Mesendoderm (in vitro differentiated cells): ENCODE results near the gene FMNL2.
A peak's percentile ranks its signal among the peaks of the same experiment; 100 is the strongest.

Experiments used
- DNase-seq: peaks from one replicate; pipeline ENCODE4 v3.0.0; 2013
- H2AK5ac ChIP-seq: 2 replicates; pipeline ENCODE4 v1.6.1; 2013; ENCODE audit warnings: low read length, inconsistent platforms
- H2BK120ac ChIP-seq: 2 replicates; pipeline ENCODE4 v1.6.1; 2013; ENCODE audit warnings: low read depth, mild to moderate bottlenecking, low read length, moderate library complexity, mixed read lengths
- H2BK15ac ChIP-seq: replicated peaks from 2 replicates; pipeline ENCODE4 v1.6.1; 2013; ENCODE audit warnings: low read depth, mild to moderate bottlenecking, moderate library complexity
- H2BK5ac ChIP-seq: 2 replicates; pipeline ENCODE4 v1.6.1; 2013; ENCODE audit warnings: low read length, inconsistent platforms
- H3K18ac ChIP-seq: 2 replicates; pipeline ENCODE4 v1.6.1; 2013; ENCODE audit warnings: mild to moderate bottlenecking, low read length, mixed read lengths
- H3K23ac ChIP-seq: one replicate; pipeline ENCODE4 v1.6.1; 2013; ENCODE audit warnings: low read length
- H3K27ac ChIP-seq: 2 replicates; pipeline ENCODE4 v1.5.1; 2013; ENCODE audit warnings: low read depth, mild to moderate bottlenecking, inconsistent platforms, low read length, moderate library complexity
- H3K27me3 ChIP-seq: 2 replicates; pipeline ENCODE4 v1.6.1; 2013; ENCODE audit warnings: low read length, control low read depth, mild to moderate bottlenecking, inconsistent platforms; ENCODE audit not compliant: insufficient read depth, poor library complexity
- H3K36me3 ChIP-seq: 2 replicates; pipeline ENCODE4 v1.6.1; 2013; ENCODE audit warnings: low read length, inconsistent platforms; ENCODE audit not compliant: control insufficient read depth, insufficient read depth
- H3K4ac ChIP-seq: one replicate; pipeline ENCODE4 v1.6.1; 2013; ENCODE audit warnings: low read depth, mild to moderate bottlenecking, low read length, moderate library complexity
- H3K4me1 ChIP-seq: 2 replicates; pipeline ENCODE4 v1.6.1; 2013; ENCODE audit warnings: low read depth, low read length, inconsistent platforms; ENCODE audit not compliant: control insufficient read depth
- H3K4me2 ChIP-seq: 2 replicates; pipeline ENCODE4 v1.6.1; 2013; ENCODE audit warnings: low read length
- H3K4me3 ChIP-seq: 2 replicates; pipeline ENCODE4 v1.5.1; 2013; ENCODE audit warnings: mild to moderate bottlenecking, low read length
- H3K56ac ChIP-seq: one replicate; pipeline ENCODE4 v1.6.1; 2013; ENCODE audit warnings: low read length
- H3K79me1 ChIP-seq: 2 replicates; pipeline ENCODE4 v1.6.1; 2013; ENCODE audit warnings: low read length, inconsistent platforms
- H3K79me2 ChIP-seq: 2 replicates; pipeline ENCODE4 v1.6.1; 2013; ENCODE audit warnings: mild to moderate bottlenecking, low read length; ENCODE audit not compliant: control insufficient read depth, insufficient read depth
- H3K9ac ChIP-seq: 2 replicates; pipeline ENCODE4 v1.6.1; 2013; ENCODE audit warnings: low read length, inconsistent platforms
- H4K5ac ChIP-seq: one replicate; pipeline ENCODE4 v1.6.1; 2013; ENCODE audit warnings: low read length
- H4K8ac ChIP-seq: one replicate; pipeline ENCODE4 v1.6.1; 2013; ENCODE audit warnings: low read depth, mild to moderate bottlenecking, control low read depth, low read length, moderate library complexity
- WGBS: extraction: QIAGEN DNeasy Blood & Tissue Kit; methylation state at CpG from one replicate; pipeline ENCODE4 v1.1.7; 2013; ENCODE audit warnings: low lambda C conversion rate, missing lambda C conversion rate; ENCODE audit not compliant: insufficient coverage; ENCODE audit errors: extremely low coverage; 5-methylcytosine and 5-hydroxymethylcytosine counted together

Gene FMNL2

GRCh38 chr2:152445375-152445774, 110.4 kb downstream of the FMNL2 start:
- Histone ChIP-seq H3K27me3 (no peaks in the 10 kb centered on the region), H3K4ac (no peak overlapping the region), H4K8ac (no peak overlapping the region), H3K56ac (no peak overlapping the region), H3K4me2 (no peak overlapping the region), H4K5ac (no peak overlapping the region), H3K79me1 (peaks cover 27% of the 10 kb centered on the region), H3K9ac (no peak overlapping the region), H3K36me3 (no peaks in the 10 kb centered on the region), H2AK5ac (no peak overlapping the region), H3K27ac (no peak overlapping the region), H3K4me1 (peaks cover 12% of the 10 kb centered on the region), H3K18ac (no peak overlapping the region), H3K23ac (no peak overlapping the region), H3K4me3 (no peak overlapping the region), H3K79me2 (peaks cover 22% of the 10 kb centered on the region), H2BK120ac (no peak overlapping the region), H2BK15ac (no peak overlapping the region), H2BK5ac (no peak overlapping the region)
- no peak for DNase-seq
- no CpG with 5 or more reads among the region's 2 CpGs for WGBS

DNA sequence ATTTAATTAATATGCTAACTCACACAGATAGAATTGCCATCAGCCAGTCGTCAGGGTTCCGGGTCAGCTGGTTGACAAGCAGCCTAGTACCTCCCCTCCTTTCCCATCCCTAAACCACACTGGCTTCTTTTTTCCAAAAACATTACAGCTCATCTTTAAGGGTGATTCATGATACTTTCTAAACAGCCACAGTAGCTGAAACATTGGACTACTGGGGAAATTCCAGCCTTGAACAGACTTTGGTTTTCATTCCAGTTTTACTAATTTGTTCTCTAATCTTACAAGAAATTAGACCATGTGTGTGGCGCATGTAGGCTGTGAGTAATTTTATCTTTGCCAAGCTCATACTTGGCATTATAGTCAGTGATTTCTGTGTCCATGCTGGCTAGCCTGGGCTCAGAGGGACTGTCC, 110.8 kb downstream of the FMNL2 start:
- Histone ChIP-seq H2AK5ac (no peak overlapping the region), H2BK15ac (no peak overlapping the region), H4K5ac (no peak overlapping the region), H3K23ac (no peak overlapping the region), H3K4me3 (no peak overlapping the region), H3K4ac (no peak overlapping the region), H3K4me1 (peaks cover 14% of the 10 kb centered on the region), H2BK5ac (no peak overlapping the region), H3K79me1 (peaks cover 29% of the 10 kb centered on the region), H3K79me2 (peaks cover 24% of the 10 kb centered on the region), H3K27ac (no peak overlapping the region), H3K4me2 (no peak overlapping the region), H4K8ac (no peak overlapping the region), H3K9ac (no peak overlapping the region), H2BK120ac (no peak overlapping the region), H3K36me3 (no peaks in the 10 kb centered on the region), H3K27me3 (no peaks in the 10 kb centered on the region), H3K56ac (no peak overlapping the region), H3K18ac (no peak overlapping the region)
- DNase-seq = no peak
- WGBS = no CpG with 5 or more reads among the region's 3 CpGs

- Histone ChIP-seq H4K8ac (no peak overlapping the region), H2BK120ac (no peak overlapping the region), H3K4ac (no peak overlapping the region), H4K5ac (no peak overlapping the region), H3K4me3 (no peak overlapping the region), H3K23ac (no peak overlapping the region), H3K27me3 (no peaks in the 10 kb centered on the region), H2BK15ac (no peak overlapping the region), H2AK5ac (no peak overlapping the region), H3K27ac (no peak overlapping the region), H3K18ac (no peak overlapping the region), H3K4me1 (peaks cover 13% of the 10 kb centered on the region), H3K9ac (no peak overlapping the region), H2BK5ac (no peak overlapping the region), H3K79me1 (peaks cover 30% of the 10 kb centered on the region), H3K4me2 (no peak overlapping the region), H3K56ac (no peak overlapping the region), H3K79me2 (peaks cover 23% of the 10 kb centered on the region), H3K36me3 (no peaks in the 10 kb centered on the region)
- no CpG with 5 or more reads among the region's 1 CpG for WGBS
- no peak for DNase-seq
Measured at GRCh38 chr2:152446213-152446612, 111.2 kb downstream of the FMNL2 start.

DNA sequence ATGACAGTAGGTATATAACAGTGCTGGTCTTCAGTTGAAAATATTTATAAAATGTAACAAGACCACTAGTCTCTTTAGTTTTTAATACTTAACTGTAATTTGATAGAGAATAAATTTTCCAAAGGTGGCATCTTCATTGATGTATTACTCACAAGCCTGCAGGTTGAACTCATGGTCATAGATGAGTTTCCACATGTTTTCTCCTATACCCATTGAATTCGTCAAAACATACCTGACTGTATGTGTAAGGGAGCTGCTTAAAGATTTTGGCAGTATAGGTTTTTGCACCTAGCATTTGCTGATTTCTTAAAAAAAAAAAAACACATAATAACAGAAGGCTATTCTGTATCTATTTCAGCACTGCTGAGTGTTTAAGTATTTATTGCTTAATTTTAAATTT, 112.9 kb downstream of the FMNL2 start:
- peaks cover 13% of the 10 kb centered on the region for H3K4me1 ChIP-seq
- H4K8ac ChIP-seq = no peak overlapping the region
- H2BK15ac ChIP-seq = no peak overlapping the region
- no peak overlapping the region for H3K23ac ChIP-seq
- no peak for DNase-seq
- H3K4me2 ChIP-seq = no peak overlapping the region
- no peak overlapping the region for H4K5ac ChIP-seq
- no peak overlapping the region for H2BK120ac ChIP-seq
- H3K27me3 ChIP-seq = no peaks in the 10 kb centered on the region
- no peak overlapping the region for H3K4me3 ChIP-seq
- H3K36me3 ChIP-seq = no peaks in the 10 kb centered on the region
- no peak overlapping the region for H2BK5ac ChIP-seq
- H2AK5ac ChIP-seq = no peak overlapping the region
- no peak overlapping the region for H3K27ac ChIP-seq
- H3K56ac ChIP-seq = no peak overlapping the region
- H3K79me2 ChIP-seq = peaks cover 19% of the 10 kb centered on the region
- peaks cover 28% of the 10 kb centered on the region for H3K79me1 ChIP-seq
- no peak overlapping the region for H3K9ac ChIP-seq
- no peak overlapping the region for H3K18ac ChIP-seq
- H3K4ac ChIP-seq = no peak overlapping the region
- no CpG with 5 or more reads among the region's 1 CpG for WGBS

- no peak overlapping the region for H2BK15ac ChIP-seq
- no peak overlapping the region for H3K56ac ChIP-seq
- H4K5ac ChIP-seq = no peak overlapping the region
- H3K4me1 ChIP-seq = peaks cover 17% of the 10 kb centered on the region
- no peak overlapping the region for H2AK5ac ChIP-seq
- no peak overlapping the region for H3K4ac ChIP-seq
- no peak overlapping the region for H3K18ac ChIP-seq
- no peak overlapping the region for H3K4me3 ChIP-seq
- H3K4me2 ChIP-seq = no peak overlapping the region
- H3K9ac ChIP-seq = no peak overlapping the region
- no peak overlapping the region for H2BK5ac ChIP-seq
- no peak overlapping the region for H3K23ac ChIP-seq
- H2BK120ac ChIP-seq = peak overlapping the region; percentile 35
- H4K8ac ChIP-seq = no peak overlapping the region
- no peak overlapping the region for H3K27ac ChIP-seq
- H3K79me1 ChIP-seq = peaks cover 25% of the 10 kb centered on the region
- no CpG with 5 or more reads among the region's 5 CpGs for WGBS
- H3K36me3 ChIP-seq = no peaks in the 10 kb centered on the region
- no peaks in the 10 kb centered on the region for H3K27me3 ChIP-seq
- H3K79me2 ChIP-seq = peaks cover 15% of the 10 kb centered on the region
- DNase-seq = no peak
Measured at GRCh38 chr2:152448606-152449005, 113.6 kb downstream of the FMNL2 start.

DNA sequence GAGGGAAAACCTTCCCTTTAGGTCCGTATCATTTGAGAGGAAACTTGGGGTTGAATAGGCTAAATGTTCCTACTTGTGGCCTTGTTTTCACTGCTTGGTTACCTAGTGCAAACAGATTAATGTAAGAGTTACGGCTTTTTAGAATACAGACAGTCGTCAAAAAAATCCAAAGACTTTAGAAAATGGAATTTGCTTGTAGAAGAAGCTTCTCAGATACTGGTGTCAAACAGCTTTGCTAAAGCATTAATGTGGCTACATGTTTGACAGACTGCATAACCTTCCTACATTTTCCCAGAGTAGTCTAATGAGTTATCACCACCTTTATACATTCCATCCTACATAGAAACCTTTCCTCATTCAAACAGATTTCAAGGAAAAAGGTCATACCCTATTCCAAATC, 114.6 kb downstream of the FMNL2 start:
- H2BK120ac ChIP-seq = no peak overlapping the region
- no peaks in the 10 kb centered on the region for H3K36me3 ChIP-seq
- H3K4me3 ChIP-seq = no peak overlapping the region
- no peak overlapping the region for H3K18ac ChIP-seq
- H4K8ac ChIP-seq = no peak overlapping the region
- H2BK5ac ChIP-seq = no peak overlapping the region
- H2AK5ac ChIP-seq = no peak overlapping the region
- no peak for DNase-seq
- H3K23ac ChIP-seq = no peak overlapping the region
- H3K79me2 ChIP-seq = peaks cover 14% of the 10 kb centered on the region
- no peak overlapping the region for H3K27ac ChIP-seq
- H4K5ac ChIP-seq = no peak overlapping the region
- peaks cover 20% of the 10 kb centered on the region for H3K4me1 ChIP-seq
- no peak overlapping the region for H3K4ac ChIP-seq
- H3K79me1 ChIP-seq = peaks cover 19% of the 10 kb centered on the region
- no peak overlapping the region for H2BK15ac ChIP-seq
- H3K9ac ChIP-seq = no peak overlapping the region
- H3K27me3 ChIP-seq = no peaks in the 10 kb centered on the region
- no peak overlapping the region for H3K4me2 ChIP-seq
- no CpG with 5 or more reads among the region's 3 CpGs for WGBS
- no peak overlapping the region for H3K56ac ChIP-seq
